Measurements from ENCODE around the gene RASGRF2. TPM values are rescaled to one million over a fixed set of nuclear protein-coding genes. Genes with fewer than 3 reads are reported as not detected.

RASGRF2 gene
- total and polyA plus RNA-seq, 9 of the 15 experiments (the other 6 are each of a cell fraction or from before 2014, with no cell fraction given) = 0.01 to 0.22 (median 0.08) TPM; not detected in 2

GRCh38 chr5:81069990-81070389 lies 109.8 kb downstream of the RASGRF2 start:
- no peaks in the 10 kb centered on the region for H3K4me1 ChIP-seq (replicated peaks in 1 of 2; ENCODE audit: control insufficient read depth in 2 of 2, insufficient read depth in 2 of 2, low read length in 2 of 2)
- no peak overlapping the region for H3K27ac ChIP-seq (ENCODE audit: extremely low read depth, low read depth, low read length)
- TF ChIP-seq USF1 (CRISPR knock-in tag; IDR thresholded peaks at IDR 0.05) (no peak), ZNF449 (CRISPR knock-in tag; IDR thresholded peaks at IDR 0.05) (no peak), DPF2 (IDR thresholded peaks at IDR 0.05) (no peak), ARID1B (IDR thresholded peaks at IDR 0.05) (no peak), ZNF561 (CRISPR knock-in tag; conservative IDR thresholded peaks at IDR 0.05) (no peak), ZNF280A (IDR thresholded peaks at IDR 0.05; ENCODE audit: low read depth, partially characterized antibody) (no peak), POLR3G (IDR thresholded peaks at IDR 0.05; ENCODE audit: extremely low read depth, insufficient read length, insufficient replicate concordance) (no peak), PYGO2 (tag; IDR thresholded peaks at IDR 0.05) (no peak), BCL6 (CRISPR knock-in tag; IDR thresholded peaks at IDR 0.05) (no peak), ZNF584 (CRISPR knock-in tag; IDR thresholded peaks at IDR 0.05; ENCODE audit: low read depth) (no peak), SNIP1 (IDR thresholded peaks at IDR 0.05; ENCODE audit: low read depth) (no peak), BDP1 (IDR thresholded peaks at IDR 0.05; ENCODE audit: insufficient read depth, insufficient read length) (no peak), HDGF (IDR thresholded peaks at IDR 0.05) (no peak), NFE2L1 (tag; IDR thresholded peaks at IDR 0.05; ENCODE audit: borderline replicate concordance, low read depth) (no peak)
- TF ChIP-seq, protein P1, sequence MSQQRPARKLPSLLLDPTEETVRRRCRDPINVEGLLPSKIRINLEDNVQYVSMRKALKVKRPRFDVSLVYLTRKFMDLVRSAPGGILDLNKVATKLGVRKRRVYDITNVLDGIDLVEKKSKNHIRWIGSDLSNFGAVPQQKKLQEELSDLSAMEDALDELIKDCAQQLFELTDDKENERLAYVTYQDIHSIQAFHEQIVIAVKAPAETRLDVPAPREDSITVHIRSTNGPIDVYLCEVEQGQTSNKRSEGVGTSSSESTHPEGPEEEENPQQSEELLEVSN (IDR thresholded peaks at IDR 0.05; ENCODE audit: borderline replicate concordance in 1 of 2, extremely low read depth in 1 of 2, insufficient read depth in 1 of 2, insufficient read length in 1 of 2, low read depth in 1 of 2, low read length in 1 of 2, poor library complexity in 1 of 2, severe bottlenecking in 1 of 2) = no peak
- FAIRE-seq = no peak
- no peaks in the 10 kb centered on the region for H3K9me3 ChIP-seq (replicated peaks; ENCODE audit: control insufficient read depth, insufficient read depth, low read depth, low read length)
- H4K20me1 ChIP-seq (replicated peaks; ENCODE audit: control insufficient read depth, insufficient read depth, low read length) = no peaks in the 10 kb centered on the region
- WGBS (ENCODE audit: insufficient coverage, low coverage, missing lambda C conversion rate) = 2% methylated on average over 4 of the region's 4 CpGs
- H3K36me3 ChIP-seq (ENCODE audit: control insufficient read depth, insufficient read depth, low read length) = no peaks in the 10 kb centered on the region
- no peak for DNase-seq (ENCODE audit: extremely low read depth in 1 of 4, low spot score in 3 of 4)
- no peak overlapping the region for H3K4me3 ChIP-seq
- ChIA-PET POLR2A (no interaction called here), CTCF (ENCODE audit: low intra/inter-chr PET ratio) (no interaction called here)
- in situ Hi-C loops (cut with MboI) (no loop called here), intact Hi-C loops (cut with micrococcal nuclease) (no loop called here)
- no peak for ATAC-seq
- H3K79me2 ChIP-seq (ENCODE audit: control insufficient read depth, insufficient read depth, low read length) = no peaks in the 10 kb centered on the region
- no peak overlapping the region for H3K9ac ChIP-seq (ENCODE audit: insufficient read depth in 1 of 2, low read depth in 2 of 2, low read length in 2 of 2)
- H3K9me1 ChIP-seq (ENCODE audit: control insufficient read depth, insufficient read depth, low read length) = no peaks in the 10 kb centered on the region
- no peak overlapping the region for H3K4me2 ChIP-seq (ENCODE audit: insufficient read depth, low read length)
- no peak overlapping the region for H2AFZ ChIP-seq (ENCODE audit: low read depth, low read length)
- peaks cover 5 to 19% of the 10 kb centered on the region in 2 experiments; a peak in 4 of 5 replicates for H3K27me3 ChIP-seq (ENCODE audit: control insufficient read depth in 2 of 2, insufficient read depth in 2 of 2, low read length in 2 of 2)
- BruUV-seq (replicated peaks) = no TSS peak

Data from K562 (cell line).